ENCODE data around the gene COL9A1.

GRCh38 chr6:70246118-70246517 is 56.8 kb downstream of the COL9A1 start:
- TF ChIP-seq POLR2A (IDR thresholded peaks at IDR 0.05; ENCODE audit: low read depth, low read length): no peak
- no peak for TF ChIP-seq POLR2AphosphoS5 (IDR thresholded peaks at IDR 0.05; ENCODE audit: low read depth, low read length)
- no peak for TF ChIP-seq SPI1 (IDR thresholded peaks at IDR 0.05; ENCODE audit: low read depth, low read length)
- no peak for TF ChIP-seq TAF1 (IDR thresholded peaks at IDR 0.05; ENCODE audit: low read depth, low read length)
- no peak for TF ChIP-seq POU2F2 (IDR thresholded peaks at IDR 0.05; ENCODE audit: low read depth, low read length)
- no peak for TF ChIP-seq PAX5 (IDR thresholded peaks at IDR 0.05; ENCODE audit: insufficient read depth, low read length, severe bottlenecking)
